Naive B cell (primary cell): ENCODE data around the gene COL19A1. TPM values are rescaled to one million over a fixed set of nuclear protein-coding genes. Genes with fewer than 3 reads are reported as not detected.
"Not testable (repeated sequence)": the region's sequence is repeated elsewhere in the genome, so short reads cannot be mapped to it uniquely, and the experiment has no call there.

ENCODE experiments used
- ATAC-seq, 2 donors: fragments of 150-1000 bp; cut with Tn5 transposase; 2 replicates each; pipeline ENCODE4 v1.10.0; 2021; ENCODE audit warnings: low read depth in 2 of 2, mild to moderate bottlenecking in 2 of 2, moderate library complexity in 2 of 2
- DNase-seq: peaks from one replicate; pipeline ENCODE4 v3.0.0; 2022
- H3K27ac Mint-ChIP-seq, 6 donors: one replicate each; pipeline ENCODE4 v1.8.0; 2020 to 2022; ENCODE audit warnings: mild to moderate bottlenecking in 6 of 6, mixed read lengths in 6 of 6, moderate library complexity in 5 of 6, inconsistent platforms in 2 of 6
- H3K27me3 Mint-ChIP-seq, 3 donors: one replicate each; pipeline ENCODE4 v1.8.0; 2021 to 2022; ENCODE audit warnings: mixed read lengths in 3 of 3, mild to moderate bottlenecking in 1 of 3
- H3K36me3 Mint-ChIP-seq, 2 donors: one replicate each; pipeline ENCODE4 v1.8.0; 2020 to 2022; ENCODE audit warnings: mixed read lengths in 2 of 2, inconsistent platforms in 1 of 2, mild to moderate bottlenecking in 1 of 2
- H3K4me1 Mint-ChIP-seq, 3 donors: one replicate each; pipeline ENCODE4 v1.8.0; 2020 to 2022; ENCODE audit warnings: mixed read lengths in 3 of 3, inconsistent platforms in 1 of 3, mild to moderate bottlenecking in 1 of 3, moderate library complexity in 1 of 3
- H3K4me3 Mint-ChIP-seq, 8 donors: one replicate each; pipeline ENCODE4 v1.8.0; 2020 to 2022; ENCODE audit warnings: mild to moderate bottlenecking in 8 of 8, mixed read lengths in 8 of 8, moderate library complexity in 8 of 8, inconsistent platforms in 2 of 8
- H3K9me3 Mint-ChIP-seq, 7 donors: one replicate each; pipeline ENCODE4 v1.8.0; 2020 to 2022; ENCODE audit warnings: mixed read lengths in 7 of 7, mild to moderate bottlenecking in 5 of 7, inconsistent platforms in 2 of 7, moderate library complexity in 1 of 7
- polyA plus RNA-seq, 6 donors: library from polyadenylated mRNA; unstranded; fragments of 300-500 nt; fragmentation: Illumina TruSeq; gene quantifications; one replicate each; pipeline ENCODE4 v1.2.3, GENCODE V29; 2021; ENCODE audit warnings: low read depth in 6 of 6

Gene COL19A1
- polyA plus RNA-seq, 6 donors from 2014 or later, result 14.1 to 47.3 (median 31.9) TPM

GRCh38 chr6:70023201-70023600, 156.8 kb downstream of the COL19A1 start:
- not testable (repeated sequence) for H3K4me3 Mint-ChIP-seq, DNase-seq, ATAC-seq, H3K27me3 Mint-ChIP-seq, H3K9me3 Mint-ChIP-seq, H3K4me1 Mint-ChIP-seq
- Mint-ChIP-seq H3K27ac (peak overlapping the region in 2 of 6 donors; percentile 14 to 15), H3K36me3 (peaks cover 25 to 26% of the 10 kb centered on the region in 2 donors)

DNA sequence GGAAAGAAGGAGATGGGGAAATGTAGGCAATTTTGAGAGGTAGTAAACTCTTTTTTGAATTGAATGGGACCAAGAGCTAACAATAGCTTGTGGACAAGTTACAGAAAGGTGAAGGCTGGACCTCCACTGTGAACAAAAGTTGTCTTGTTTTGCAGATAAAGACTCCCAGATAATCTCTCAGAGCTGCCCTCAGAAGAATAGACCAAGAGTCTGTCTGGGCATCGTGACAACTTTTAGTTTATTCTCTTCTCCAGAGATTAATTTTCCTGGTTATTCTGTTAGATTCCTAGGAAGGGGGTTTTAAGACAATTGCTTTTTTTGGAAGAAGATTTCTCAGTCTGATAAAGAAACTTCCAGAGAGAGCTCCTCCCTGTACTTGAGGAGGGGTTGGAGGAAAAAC, 161.9 kb downstream of the COL19A1 start:
- DNase-seq (no peak), ATAC-seq (no peak)
- Mint-ChIP-seq H3K27ac (no peak overlapping the region), H3K9me3 (no peaks in the 10 kb centered on the region), H3K4me3 (no peak overlapping the region), H3K36me3 (peaks cover 36 to 52% of the 10 kb centered on the region in 2 donors), H3K4me1 (peaks cover 4 to 14% (median 8%) of the 10 kb centered on the region in 3 donors), H3K27me3 (no peaks in the 10 kb centered on the region)

GRCh38 chr6:70028926-70029325, 162.6 kb downstream of the COL19A1 start:
- peaks cover 30 to 47% of the 10 kb centered on the region in 2 donors for H3K36me3 Mint-ChIP-seq
- peaks cover 4 to 14% (median 8%) of the 10 kb centered on the region in 3 donors for H3K4me1 Mint-ChIP-seq
- ATAC-seq (no peak), DNase-seq (no peak)
- H3K9me3 Mint-ChIP-seq, result no peaks in the 10 kb centered on the region
- H3K27ac Mint-ChIP-seq, result no peak overlapping the region
- no peaks in the 10 kb centered on the region for H3K27me3 Mint-ChIP-seq
- H3K4me3 Mint-ChIP-seq, result no peak overlapping the region

DNA sequence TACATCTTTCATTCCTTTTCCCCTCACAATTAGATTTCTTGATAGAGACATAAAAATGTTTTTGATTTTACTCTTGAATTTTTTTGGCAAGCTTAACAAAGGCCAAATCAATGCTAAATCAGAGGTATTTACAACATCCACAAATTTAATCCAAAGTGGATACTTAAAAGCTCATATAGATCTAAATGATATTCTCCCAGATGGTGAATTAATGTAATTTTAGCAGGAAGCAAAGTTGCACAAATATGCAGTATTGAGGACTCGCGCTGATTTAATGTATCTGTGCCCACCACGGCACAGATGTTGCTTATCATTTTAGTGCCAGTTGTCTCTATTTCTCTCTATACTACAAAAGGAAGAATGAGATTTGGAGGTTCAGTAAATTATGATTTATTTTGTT, 167.4 kb downstream of the COL19A1 start:
- Mint-ChIP-seq H3K36me3 (peaks cover 16 to 32% of the 10 kb centered on the region in 2 donors), H3K27ac (no peak overlapping the region), H3K27me3 (no peaks in the 10 kb centered on the region), H3K9me3 (no peaks in the 10 kb centered on the region), H3K4me1 (peaks cover 4 to 14% (median 8%) of the 10 kb centered on the region in 3 donors), H3K4me3 (no peak overlapping the region)
- DNase-seq (no peak), ATAC-seq (no peak)

- no peak for DNase-seq
- Mint-ChIP-seq H3K4me3 (no peak overlapping the region), H3K4me1 (no peaks in the 10 kb centered on the region), H3K27ac (peak overlapping the region in 1 of 6 donors; percentile 27), H3K36me3 (peaks cover 15 to 17% of the 10 kb centered on the region in 2 donors), H3K27me3 (no peaks in the 10 kb centered on the region), H3K9me3 (no peaks in the 10 kb centered on the region)
- ATAC-seq, result no peak
Measured at GRCh38 chr6:70037445-70037844, 171.1 kb downstream of the COL19A1 start.

GRCh38 chr6:70040766-70041165, 174.4 kb downstream of the COL19A1 start:
- DNase-seq (no peak), ATAC-seq (no peak)
- H3K4me1 Mint-ChIP-seq, result no peaks in the 10 kb centered on the region
- H3K36me3 Mint-ChIP-seq, result peaks cover 37 to 38% of the 10 kb centered on the region in 2 donors
- no peak overlapping the region for H3K27ac Mint-ChIP-seq
- no peaks in the 10 kb centered on the region for H3K9me3 Mint-ChIP-seq
- no peak overlapping the region for H3K4me3 Mint-ChIP-seq
- no peaks in the 10 kb centered on the region for H3K27me3 Mint-ChIP-seq

- Mint-ChIP-seq H3K27ac (no peak overlapping the region), H3K9me3 (no peaks in the 10 kb centered on the region), H3K27me3 (no peaks in the 10 kb centered on the region), H3K4me1 (no peaks in the 10 kb centered on the region), H3K4me3 (no peak overlapping the region), H3K36me3 (peaks cover 38 to 44% of the 10 kb centered on the region in 2 donors)
- DNase-seq, result no peak
- no peak for ATAC-seq
Measured at GRCh38 chr6:70041411-70041810, 175.1 kb downstream of the COL19A1 start.

GRCh38 chr6:70045413-70045812, 179.1 kb downstream of the COL19A1 start:
- no peak overlapping the region for H3K27ac Mint-ChIP-seq
- no peaks in the 10 kb centered on the region for H3K27me3 Mint-ChIP-seq
- no peak overlapping the region for H3K4me3 Mint-ChIP-seq
- no peaks in the 10 kb centered on the region for H3K4me1 Mint-ChIP-seq
- H3K36me3 Mint-ChIP-seq, result peaks cover 26 to 33% of the 10 kb centered on the region in 2 donors
- no peak for DNase-seq
- H3K9me3 Mint-ChIP-seq, result no peaks in the 10 kb centered on the region
- ATAC-seq, result no peak

DNA sequence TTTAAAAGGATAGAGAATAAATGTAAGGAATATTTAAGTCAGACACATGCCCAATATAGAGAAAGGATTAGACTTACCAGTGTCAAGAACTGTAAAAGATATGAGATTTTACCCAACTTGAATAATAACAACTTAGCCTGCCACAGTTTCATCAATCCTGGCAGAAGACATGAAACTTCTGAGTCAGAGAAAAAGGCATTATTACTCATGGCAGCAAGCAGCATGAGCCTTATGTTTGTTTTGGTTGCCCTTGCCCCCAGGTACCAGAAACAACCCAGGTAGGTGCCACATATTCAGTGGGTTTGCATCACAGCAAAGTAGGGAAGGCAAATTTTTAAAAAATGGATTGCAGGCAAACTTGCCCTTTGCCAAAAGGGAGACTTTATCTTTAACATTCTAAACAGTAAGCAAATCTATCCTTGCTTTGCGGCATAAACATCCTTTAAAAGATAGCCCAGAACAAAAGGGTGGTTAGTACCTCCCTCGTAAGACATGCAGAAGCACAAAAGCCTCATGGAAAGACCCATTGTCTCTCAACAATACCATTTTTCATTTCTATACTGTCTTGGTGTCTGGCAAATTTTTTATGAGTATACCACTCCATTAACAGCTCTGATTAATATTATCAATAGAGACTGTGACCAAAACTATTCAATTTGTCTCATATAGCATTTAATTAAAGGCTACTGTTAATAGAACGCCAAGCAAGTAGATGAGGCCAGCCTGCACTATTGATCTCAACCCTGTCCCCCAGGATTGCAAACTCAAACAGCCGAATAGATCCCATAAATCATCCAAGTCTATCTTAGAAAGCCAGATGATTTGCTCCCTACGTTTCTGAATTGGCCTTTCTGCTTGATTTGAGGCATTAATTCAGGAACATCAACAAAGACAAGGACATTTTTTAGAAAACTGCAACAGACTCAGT, 185.1 kb downstream of the COL19A1 start:
- Mint-ChIP-seq H3K27me3 (no peaks in the 10 kb centered on the region), H3K27ac (peak overlapping the region in 2 of 6 donors; percentile 12 to 54), H3K4me1 (peaks cover 0 to 8% (median 6%) of the 10 kb centered on the region in 3 donors), H3K9me3 (no peaks in the 10 kb centered on the region), H3K4me3 (no peak overlapping the region), H3K36me3 (peaks cover 7 to 14% of the 10 kb centered on the region in 2 donors)
- ATAC-seq (no peak), DNase-seq (no peak)

DNA sequence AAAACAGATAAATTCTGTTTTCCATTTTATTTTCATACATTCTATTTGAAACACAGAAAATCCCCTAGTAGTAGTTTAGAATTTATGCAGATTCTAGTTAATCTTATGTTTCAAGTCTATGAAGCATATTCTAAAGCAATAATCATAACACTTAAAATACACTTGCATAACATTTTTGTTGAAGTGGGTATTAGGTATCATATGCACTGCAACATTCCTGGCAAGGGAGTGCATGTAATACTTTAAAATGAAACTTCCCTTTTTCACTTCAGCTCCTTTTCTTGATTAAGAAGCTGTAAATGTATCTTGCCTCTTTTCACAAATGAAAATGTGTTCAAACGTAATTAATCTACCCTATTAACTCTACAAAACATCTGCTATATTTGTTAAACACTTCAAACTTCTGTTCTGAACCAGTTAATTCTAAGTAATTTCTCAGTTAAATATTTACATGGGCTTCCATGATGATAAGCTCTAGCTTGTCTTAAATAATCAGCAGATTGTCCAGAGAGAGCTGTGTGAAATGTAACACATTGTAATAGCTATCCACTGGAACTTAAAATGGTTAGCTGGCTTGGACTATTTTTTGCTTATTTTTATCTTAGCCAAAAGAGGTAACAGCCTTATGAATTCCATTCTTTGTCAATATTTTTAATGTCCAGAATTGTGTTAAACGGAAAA, 192.8 kb downstream of the COL19A1 start:
- DNase-seq (no peak), ATAC-seq (no peak)
- Mint-ChIP-seq H3K4me3 (peak overlapping the region in 1 of 8 donors; percentile 15), H3K4me1 (peaks cover 6 to 21% (median 9%) of the 10 kb centered on the region in 3 donors), H3K27me3 (no peaks in the 10 kb centered on the region), H3K36me3 (peaks cover 7 to 27% of the 10 kb centered on the region in 2 donors), H3K9me3 (no peaks in the 10 kb centered on the region), H3K27ac (peak overlapping the region in 1 of 6 donors; percentile 33)

GRCh38 chr6:70060680-70061079, 194.3 kb downstream of the COL19A1 start:
- Mint-ChIP-seq H3K9me3 (no peaks in the 10 kb centered on the region), H3K36me3 (peaks cover 5 to 25% of the 10 kb centered on the region in 2 donors), H3K4me3 (no peak overlapping the region), H3K4me1 (peaks cover 6 to 19% (median 9%) of the 10 kb centered on the region in 3 donors), H3K27me3 (no peaks in the 10 kb centered on the region), H3K27ac (no peak overlapping the region)
- no peak for DNase-seq
- ATAC-seq, result no peak

DNA sequence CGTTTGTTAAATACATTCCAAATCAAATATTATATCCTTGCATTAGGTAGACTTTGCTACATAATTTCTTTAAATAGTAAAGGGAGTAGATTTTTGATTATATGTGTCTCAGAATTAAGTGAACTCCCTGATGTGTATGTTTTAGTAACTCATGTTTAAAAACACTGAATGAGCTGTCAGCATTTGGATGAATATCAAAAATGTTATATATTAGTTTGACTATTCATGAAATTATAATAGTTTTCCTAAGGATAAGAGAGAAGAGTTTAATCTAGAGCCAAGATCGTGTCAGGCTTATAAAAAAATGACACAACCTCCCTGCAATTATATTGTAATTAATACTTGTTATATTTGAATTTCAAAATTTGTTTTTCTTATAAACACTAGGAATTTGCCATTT, 195.2 kb downstream of the COL19A1 start:
- no peaks in the 10 kb centered on the region for H3K27me3 Mint-ChIP-seq
- peaks cover 0 to 16% of the 10 kb centered on the region in 2 donors for H3K36me3 Mint-ChIP-seq
- H3K4me3 Mint-ChIP-seq, result no peak overlapping the region
- no peaks in the 10 kb centered on the region for H3K9me3 Mint-ChIP-seq
- peaks cover 6 to 13% (median 9%) of the 10 kb centered on the region in 3 donors for H3K4me1 Mint-ChIP-seq
- no peak overlapping the region for H3K27ac Mint-ChIP-seq
- DNase-seq, result no peak
- no peak for ATAC-seq

DNA sequence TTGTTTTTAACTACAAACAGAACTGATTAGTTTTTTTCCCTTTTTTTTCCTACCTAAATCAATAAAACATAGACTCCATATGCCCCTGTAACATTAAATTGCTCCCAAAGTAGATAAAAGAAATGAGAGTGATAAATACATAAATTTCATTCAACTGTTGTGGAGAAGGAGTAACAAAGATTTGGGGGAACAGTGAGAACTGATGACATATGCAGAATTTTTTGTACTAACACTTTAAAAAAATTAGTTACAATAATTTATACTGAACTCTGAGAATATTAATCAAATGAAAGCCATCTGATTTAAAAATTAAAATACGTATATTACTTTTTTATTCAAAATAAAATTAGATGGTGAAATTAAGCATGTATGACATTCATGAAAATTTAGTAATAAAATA, 195.7 kb downstream of the COL19A1 start:
- no peak overlapping the region for H3K4me3 Mint-ChIP-seq
- H3K27ac Mint-ChIP-seq, result no peak overlapping the region
- peaks cover 3 to 15% of the 10 kb centered on the region in 2 donors for H3K36me3 Mint-ChIP-seq
- DNase-seq, result no peak
- no peak for ATAC-seq
- no peaks in the 10 kb centered on the region for H3K9me3 Mint-ChIP-seq
- H3K27me3 Mint-ChIP-seq, result no peaks in the 10 kb centered on the region
- peaks cover 6 to 13% (median 10%) of the 10 kb centered on the region in 3 donors for H3K4me1 Mint-ChIP-seq
